ENCODE results near the gene CD274. TPM values are rescaled to one million over a fixed set of nuclear protein-coding genes. Genes with fewer than 3 reads are reported as not detected.

CD274 gene
- total RNA-seq, 1 experiment from 2014 or later: 2.6 TPM

GRCh38 chr9:5418481-5418880 is 31.9 kb upstream of the CD274 start:
- Mint-ChIP-seq H3K27me3 (ENCODE audit: insufficient read depth, unreplicated experiment) (no peaks in the 10 kb centered on the region), H3K4me1 (ENCODE audit: insufficient read depth, unreplicated experiment) (no peaks in the 10 kb centered on the region), H3K4me3 (ENCODE audit: unreplicated experiment) (no peak overlapping the region), H3K36me3 (ENCODE audit: insufficient read depth, unreplicated experiment) (no peaks in the 10 kb centered on the region), H3K9me3 (ENCODE audit: unreplicated experiment) (no peaks in the 10 kb centered on the region), H3K27ac (ENCODE audit: low read depth, unreplicated experiment) (no peak overlapping the region)
- TF ChIP-seq CTCF (IDR thresholded peaks at IDR 0.05; ENCODE audit: unreplicated experiment): no peak
- BruUV-seq (replicated peaks): no TSS peak
- ChIA-PET CTCF (interaction anchor here (0.5 to 1.3 kb wide), 2 partner anchors 113 to 1961 kb away, joined by 3 to 5 read pairs; no protein-coding TSS in a partner anchor), POLR2A (no interaction called here)
- no peak for DNase-seq (ENCODE audit: unreplicated experiment)
- intact Hi-C loops (cut with micrococcal nuclease): no loop called here

GRCh38 chr9:5419987-5420386 is 30.4 kb upstream of the CD274 start:
- no TSS peak for BruUV-seq (replicated peaks)
- no peaks in the 10 kb centered on the region for H3K36me3 Mint-ChIP-seq (ENCODE audit: insufficient read depth, unreplicated experiment)

GRCh38 chr9:5421163-5421562 is 29.2 kb upstream of the CD274 start:
- DNase-seq (ENCODE audit: unreplicated experiment): no peak
- H3K9me3 Mint-ChIP-seq (ENCODE audit: unreplicated experiment): no peaks in the 10 kb centered on the region
- ChIA-PET POLR2A (interaction anchor here (0.6 kb wide), 1 partner anchor 147 kb away, joined by 3 read pairs; no protein-coding TSS in a partner anchor), CTCF (interaction anchor here (0.6 kb wide), 1 partner anchor 661 kb away, joined by 3 read pairs; no protein-coding TSS in a partner anchor)
- intact Hi-C loops (cut with micrococcal nuclease): no loop called here
- H3K27me3 Mint-ChIP-seq (ENCODE audit: insufficient read depth, unreplicated experiment): no peaks in the 10 kb centered on the region
- BruUV-seq (replicated peaks): no TSS peak
- no peak overlapping the region for H3K27ac Mint-ChIP-seq (ENCODE audit: low read depth, unreplicated experiment)
- no peaks in the 10 kb centered on the region for H3K36me3 Mint-ChIP-seq (ENCODE audit: insufficient read depth, unreplicated experiment)
- H3K4me3 Mint-ChIP-seq (ENCODE audit: unreplicated experiment): no peak overlapping the region
- H3K4me1 Mint-ChIP-seq (ENCODE audit: insufficient read depth, unreplicated experiment): no peaks in the 10 kb centered on the region
- TF ChIP-seq CTCF (IDR thresholded peaks at IDR 0.05; ENCODE audit: unreplicated experiment): no peak

More at GRCh38 chr9:5419987-5420386, 30.4 kb upstream of the CD274 start:
- no peaks in the 10 kb centered on the region for H3K9me3 Mint-ChIP-seq (ENCODE audit: unreplicated experiment)
- no peaks in the 10 kb centered on the region for H3K4me1 Mint-ChIP-seq (ENCODE audit: insufficient read depth, unreplicated experiment)
- no peak for TF ChIP-seq CTCF (IDR thresholded peaks at IDR 0.05; ENCODE audit: unreplicated experiment)
- no peak overlapping the region for H3K4me3 Mint-ChIP-seq (ENCODE audit: unreplicated experiment)
- POLR2A ChIA-PET: no interaction called here
- CTCF ChIA-PET: no interaction called here
- DNase-seq (ENCODE audit: unreplicated experiment): no peak
- no peaks in the 10 kb centered on the region for H3K27me3 Mint-ChIP-seq (ENCODE audit: insufficient read depth, unreplicated experiment)
- no peak overlapping the region for H3K27ac Mint-ChIP-seq (ENCODE audit: low read depth, unreplicated experiment)
- intact Hi-C loops (cut with micrococcal nuclease): no loop called here

GRCh38 chr9:5422276-5422675 is 28.1 kb upstream of the CD274 start:
- intact Hi-C loops (cut with micrococcal nuclease): no loop called here
- POLR2A ChIA-PET: interaction anchor here (0.6 to 0.8 kb wide), 2 partner anchors 9 to 188 kb away, joined by 3 read pairs; no protein-coding TSS in a partner anchor

More at GRCh38 chr9:5422276-5422675, 28.1 kb upstream of the CD274 start:
- no peak overlapping the region for H3K27ac Mint-ChIP-seq (ENCODE audit: low read depth, unreplicated experiment)
- TF ChIP-seq CTCF (IDR thresholded peaks at IDR 0.05; ENCODE audit: unreplicated experiment): no peak
- H3K4me1 Mint-ChIP-seq (ENCODE audit: insufficient read depth, unreplicated experiment): no peaks in the 10 kb centered on the region
- no peaks in the 10 kb centered on the region for H3K9me3 Mint-ChIP-seq (ENCODE audit: unreplicated experiment)
- no peaks in the 10 kb centered on the region for H3K27me3 Mint-ChIP-seq (ENCODE audit: insufficient read depth, unreplicated experiment)
- DNase-seq (ENCODE audit: unreplicated experiment): no peak
- no peaks in the 10 kb centered on the region for H3K36me3 Mint-ChIP-seq (ENCODE audit: insufficient read depth, unreplicated experiment)
- no TSS peak for BruUV-seq (replicated peaks)
- H3K4me3 Mint-ChIP-seq (ENCODE audit: unreplicated experiment): no peak overlapping the region
- CTCF ChIA-PET: interaction anchor here (0.6 kb wide), 1 partner anchor 554 kb away, joined by 3 read pairs; no protein-coding TSS in a partner anchor

All from MCF 10A (cell line).